Fibroblast of lung (primary cell): Measurements from ENCODE around the gene MAP3K9.

ENCODE experiments used
- EZH2 ChIP-seq: IDR thresholded peaks from 2 replicates; pipeline ENCODE4 v1.5.1; 2012; ENCODE audit warnings: low read length, control low read depth, mild to moderate bottlenecking; ENCODE audit errors: missing control alignments
- TF ChIP-seq, protein P1 (sequence below), 2 donors: IDR thresholded peaks in 1 of 2; conservative IDR thresholded peaks in 1 of 2; 1 replicate in 1 of 2; 2 replicates in 1 of 2; pipeline ENCODE4 v1.5.1; 2011 to 2012; ENCODE audit warnings: low read length in 2 of 2, control low read depth in 1 of 2, inconsistent platforms in 1 of 2, low read depth in 1 of 2, mild to moderate bottlenecking in 1 of 2

DNA sequence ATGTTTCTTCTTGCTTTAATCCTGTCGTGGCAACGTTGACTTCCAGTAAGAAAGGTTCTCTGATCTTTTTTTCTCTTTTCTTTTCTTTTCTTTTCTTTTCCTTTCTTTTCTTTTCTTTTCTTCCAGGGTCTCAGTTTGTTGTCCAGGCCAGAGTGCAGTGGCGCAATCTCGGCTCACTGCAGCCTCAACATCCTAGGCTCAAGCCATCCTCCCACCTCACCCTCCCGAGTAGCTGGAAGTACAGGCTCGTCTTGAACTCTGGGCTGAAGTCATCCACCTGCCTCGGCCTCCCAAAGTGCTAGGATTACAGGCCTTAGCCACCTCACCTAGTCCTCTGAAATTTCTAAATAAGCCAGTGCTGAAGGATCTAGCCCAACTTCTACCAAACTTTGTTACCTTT is 1.3 kb upstream of the MAP3K9 start:
- TF ChIP-seq, protein P1, sequence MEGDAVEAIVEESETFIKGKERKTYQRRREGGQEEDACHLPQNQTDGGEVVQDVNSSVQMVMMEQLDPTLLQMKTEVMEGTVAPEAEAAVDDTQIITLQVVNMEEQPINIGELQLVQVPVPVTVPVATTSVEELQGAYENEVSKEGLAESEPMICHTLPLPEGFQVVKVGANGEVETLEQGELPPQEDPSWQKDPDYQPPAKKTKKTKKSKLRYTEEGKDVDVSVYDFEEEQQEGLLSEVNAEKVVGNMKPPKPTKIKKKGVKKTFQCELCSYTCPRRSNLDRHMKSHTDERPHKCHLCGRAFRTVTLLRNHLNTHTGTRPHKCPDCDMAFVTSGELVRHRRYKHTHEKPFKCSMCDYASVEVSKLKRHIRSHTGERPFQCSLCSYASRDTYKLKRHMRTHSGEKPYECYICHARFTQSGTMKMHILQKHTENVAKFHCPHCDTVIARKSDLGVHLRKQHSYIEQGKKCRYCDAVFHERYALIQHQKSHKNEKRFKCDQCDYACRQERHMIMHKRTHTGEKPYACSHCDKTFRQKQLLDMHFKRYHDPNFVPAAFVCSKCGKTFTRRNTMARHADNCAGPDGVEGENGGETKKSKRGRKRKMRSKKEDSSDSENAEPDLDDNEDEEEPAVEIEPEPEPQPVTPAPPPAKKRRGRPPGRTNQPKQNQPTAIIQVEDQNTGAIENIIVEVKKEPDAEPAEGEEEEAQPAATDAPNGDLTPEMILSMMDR (conservative IDR thresholded peaks at IDR 0.05 in 1 of 2, IDR thresholded peaks at IDR 0.05 in 1 of 2; ENCODE audit: low read depth in 1 of 2, low read length in 2 of 2), result no peak
- TF ChIP-seq EZH2, result no peak
